8988T (cell line): ENCODE data around the gene MYO5C.

ENCODE experiments used
- DNase-seq: peaks from one replicate; pipeline ENCODE4 v3.0.0; 2011

Gene MYO5C

GRCh38 chr15:52295421-52296001 is at the start of gene MYO5C:
Gene MYO5C (minus strand): TSS chr15:52295804. CDS start chr15:52295636, 168 bp downstream.
- peak; percentile 77 for DNase-seq

- no peak for DNase-seq
These were observed 49.0 kb upstream of the MYO5C start for GRCh38 chr15:52344592-52344991.

- no peak for DNase-seq
These were observed 48.2 kb upstream of the MYO5C start for GRCh38 chr15:52343831-52344230.

- DNase-seq, result no peak
These were observed 44.5 kb upstream of the MYO5C start for GRCh38 chr15:52340093-52340492.

- no peak for DNase-seq
These were observed 43.3 kb upstream of the MYO5C start for GRCh38 chr15:52338891-52339290.

- no peak for DNase-seq
These were observed 42.5 kb upstream of the MYO5C start for GRCh38 chr15:52338058-52338457.

- DNase-seq, result no peak
These were observed 41.7 kb upstream of the MYO5C start for GRCh38 chr15:52337198-52337853.

- DNase-seq, result no peak
These were observed 40.9 kb upstream of the MYO5C start for GRCh38 chr15:52336529-52336928.

GRCh38 chr15:52334491-52335160 is 39.0 kb upstream of the MYO5C start:
- no peak for DNase-seq

- no peak for DNase-seq
These were observed 36.1 kb upstream of the MYO5C start for GRCh38 chr15:52331490-52332240.

GRCh38 chr15:52329987-52330386 is 34.4 kb upstream of the MYO5C start:
- DNase-seq, result no peak

GRCh38 chr15:52329150-52329549 is 33.5 kb upstream of the MYO5C start:
- DNase-seq, result no peak

- DNase-seq, result no peak
These were observed 33.1 kb upstream of the MYO5C start for GRCh38 chr15:52328680-52329079.

GRCh38 chr15:52326756-52327155 is 31.2 kb upstream of the MYO5C start:
- DNase-seq, result no peak

GRCh38 chr15:52324109-52324508 is 28.5 kb upstream of the MYO5C start:
- no peak for DNase-seq

GRCh38 chr15:52318729-52319500 is 23.3 kb upstream of the MYO5C start:
- DNase-seq, result no peak

GRCh38 chr15:52317688-52318087 is 22.1 kb upstream of the MYO5C start:
- no peak for DNase-seq

GRCh38 chr15:52317022-52317421 is 21.4 kb upstream of the MYO5C start:
- no peak for DNase-seq

- DNase-seq, result no peak
These were observed 13.5 kb upstream of the MYO5C start for GRCh38 chr15:52309154-52309548.

GRCh38 chr15:52308446-52309153 is 13.0 kb upstream of the MYO5C start:
- DNase-seq, result no peak

GRCh38 chr15:52307847-52308246 is 12.2 kb upstream of the MYO5C start:
- DNase-seq, result no peak

GRCh38 chr15:52306270-52306669 is 10.7 kb upstream of the MYO5C start:
- no peak for DNase-seq
